WTC11 (cell line): ENCODE results near the gene SPATA31D4.

Experiments used
- CBFB ChIP-seq: sonication (generic); formaldehyde crosslinking; IDR thresholded peaks from 2 replicates; pipeline ENCODE4 v1.8.1; 2022; ENCODE audit warnings: mild to moderate bottlenecking, low read depth, missing genetic modification reagents
- ELF4 ChIP-seq: sonication (generic); formaldehyde crosslinking; IDR thresholded peaks from 2 replicates; pipeline ENCODE4 v1.8.1; 2022; ENCODE audit warnings: low read depth, mild to moderate bottlenecking, moderate library complexity, missing genetic modification reagents
- FOXJ3 ChIP-seq: sonication (generic); formaldehyde crosslinking; IDR thresholded peaks from 2 replicates; pipeline ENCODE4 v1.9.0; 2021; ENCODE audit warnings: missing genetic modification reagents, mild to moderate bottlenecking, borderline replicate concordance
- ZNF121 ChIP-seq: sonication (generic); formaldehyde crosslinking; IDR thresholded peaks from 2 replicates; pipeline ENCODE4 v1.8.0; 2023; ENCODE audit warnings: missing genetic modification reagents
- ZNF232 ChIP-seq: sonication (generic); formaldehyde crosslinking; IDR thresholded peaks from 2 replicates; pipeline ENCODE4 v1.8.0; 2022; ENCODE audit warnings: mild to moderate bottlenecking, missing genetic modification reagents
- ZNF423 ChIP-seq: fragments of 250-450 bp; sonication (Bioruptor Pico); IDR thresholded peaks from 2 replicates; pipeline ENCODE4 v2.1.2; 2022; ENCODE audit warnings: mild to moderate bottlenecking, moderate library complexity
- TF ChIP-seq, protein P1 (sequence below): fragments of 200-600 bp; IDR thresholded peaks from 2 replicates; pipeline ENCODE4 v1.8.0; 2022; ENCODE audit warnings: antibody characterized with exemption
- TF ChIP-seq, protein P2 (sequence below): sonication (generic); formaldehyde crosslinking; IDR thresholded peaks from 2 replicates; pipeline ENCODE4 v1.8.1; 2022; ENCODE audit warnings: low read depth, mild to moderate bottlenecking, moderate library complexity, missing genetic modification reagents, borderline replicate concordance
- TF ChIP-seq, protein P3 (sequence below): sonication (generic); formaldehyde crosslinking; IDR thresholded peaks from 2 replicates; pipeline ENCODE4 v1.8.1; 2023; ENCODE audit warnings: mild to moderate bottlenecking, missing genetic modification reagents, borderline replicate concordance
- TF ChIP-seq, protein P4 (sequence below): sonication (generic); formaldehyde crosslinking; conservative IDR thresholded peaks from 2 replicates; pipeline ENCODE4 v1.8.1; 2022; ENCODE audit warnings: mild to moderate bottlenecking, missing genetic modification reagents

DNA sequence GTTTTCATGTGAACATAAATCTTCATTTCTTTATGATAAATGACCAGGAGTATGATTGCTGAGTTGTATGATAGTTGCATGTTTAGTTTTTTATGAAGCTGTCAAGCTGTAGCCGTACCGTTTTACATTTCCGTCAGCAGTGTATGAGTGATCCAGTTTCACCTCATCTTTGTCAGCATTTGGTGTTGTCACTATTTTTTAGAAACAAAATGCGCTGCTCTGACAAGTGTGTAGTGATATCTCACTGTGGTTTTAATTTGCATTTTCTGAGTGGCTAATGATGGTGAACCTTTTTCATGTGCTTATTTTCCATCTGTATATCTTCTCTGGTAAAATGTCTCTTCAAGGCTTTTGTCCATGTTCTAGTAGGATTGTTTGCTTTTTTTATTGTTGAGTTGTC, 53.7 kb downstream of the SPATA31D4 start:
- TF ChIP-seq ZNF121 (no peak), ZNF423 (CRISPR knock-in tag) (no peak), ZNF232 (CRISPR knock-in tag) (no peak), FOXJ3 (CRISPR knock-in tag) (no peak), ELF4 (CRISPR knock-in tag) (no peak), CBFB (CRISPR knock-in tag) (no peak)
- TF ChIP-seq, protein P1, sequence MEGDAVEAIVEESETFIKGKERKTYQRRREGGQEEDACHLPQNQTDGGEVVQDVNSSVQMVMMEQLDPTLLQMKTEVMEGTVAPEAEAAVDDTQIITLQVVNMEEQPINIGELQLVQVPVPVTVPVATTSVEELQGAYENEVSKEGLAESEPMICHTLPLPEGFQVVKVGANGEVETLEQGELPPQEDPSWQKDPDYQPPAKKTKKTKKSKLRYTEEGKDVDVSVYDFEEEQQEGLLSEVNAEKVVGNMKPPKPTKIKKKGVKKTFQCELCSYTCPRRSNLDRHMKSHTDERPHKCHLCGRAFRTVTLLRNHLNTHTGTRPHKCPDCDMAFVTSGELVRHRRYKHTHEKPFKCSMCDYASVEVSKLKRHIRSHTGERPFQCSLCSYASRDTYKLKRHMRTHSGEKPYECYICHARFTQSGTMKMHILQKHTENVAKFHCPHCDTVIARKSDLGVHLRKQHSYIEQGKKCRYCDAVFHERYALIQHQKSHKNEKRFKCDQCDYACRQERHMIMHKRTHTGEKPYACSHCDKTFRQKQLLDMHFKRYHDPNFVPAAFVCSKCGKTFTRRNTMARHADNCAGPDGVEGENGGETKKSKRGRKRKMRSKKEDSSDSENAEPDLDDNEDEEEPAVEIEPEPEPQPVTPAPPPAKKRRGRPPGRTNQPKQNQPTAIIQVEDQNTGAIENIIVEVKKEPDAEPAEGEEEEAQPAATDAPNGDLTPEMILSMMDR: no peak
- TF ChIP-seq, protein P2, sequence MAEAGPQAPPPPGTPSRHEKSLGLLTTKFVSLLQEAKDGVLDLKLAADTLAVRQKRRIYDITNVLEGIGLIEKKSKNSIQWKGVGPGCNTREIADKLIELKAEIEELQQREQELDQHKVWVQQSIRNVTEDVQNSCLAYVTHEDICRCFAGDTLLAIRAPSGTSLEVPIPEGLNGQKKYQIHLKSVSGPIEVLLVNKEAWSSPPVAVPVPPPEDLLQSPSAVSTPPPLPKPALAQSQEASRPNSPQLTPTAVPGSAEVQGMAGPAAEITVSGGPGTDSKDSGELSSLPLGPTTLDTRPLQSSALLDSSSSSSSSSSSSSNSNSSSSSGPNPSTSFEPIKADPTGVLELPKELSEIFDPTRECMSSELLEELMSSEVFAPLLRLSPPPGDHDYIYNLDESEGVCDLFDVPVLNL (CRISPR knock-in tag): no peak
- TF ChIP-seq, protein P3, sequence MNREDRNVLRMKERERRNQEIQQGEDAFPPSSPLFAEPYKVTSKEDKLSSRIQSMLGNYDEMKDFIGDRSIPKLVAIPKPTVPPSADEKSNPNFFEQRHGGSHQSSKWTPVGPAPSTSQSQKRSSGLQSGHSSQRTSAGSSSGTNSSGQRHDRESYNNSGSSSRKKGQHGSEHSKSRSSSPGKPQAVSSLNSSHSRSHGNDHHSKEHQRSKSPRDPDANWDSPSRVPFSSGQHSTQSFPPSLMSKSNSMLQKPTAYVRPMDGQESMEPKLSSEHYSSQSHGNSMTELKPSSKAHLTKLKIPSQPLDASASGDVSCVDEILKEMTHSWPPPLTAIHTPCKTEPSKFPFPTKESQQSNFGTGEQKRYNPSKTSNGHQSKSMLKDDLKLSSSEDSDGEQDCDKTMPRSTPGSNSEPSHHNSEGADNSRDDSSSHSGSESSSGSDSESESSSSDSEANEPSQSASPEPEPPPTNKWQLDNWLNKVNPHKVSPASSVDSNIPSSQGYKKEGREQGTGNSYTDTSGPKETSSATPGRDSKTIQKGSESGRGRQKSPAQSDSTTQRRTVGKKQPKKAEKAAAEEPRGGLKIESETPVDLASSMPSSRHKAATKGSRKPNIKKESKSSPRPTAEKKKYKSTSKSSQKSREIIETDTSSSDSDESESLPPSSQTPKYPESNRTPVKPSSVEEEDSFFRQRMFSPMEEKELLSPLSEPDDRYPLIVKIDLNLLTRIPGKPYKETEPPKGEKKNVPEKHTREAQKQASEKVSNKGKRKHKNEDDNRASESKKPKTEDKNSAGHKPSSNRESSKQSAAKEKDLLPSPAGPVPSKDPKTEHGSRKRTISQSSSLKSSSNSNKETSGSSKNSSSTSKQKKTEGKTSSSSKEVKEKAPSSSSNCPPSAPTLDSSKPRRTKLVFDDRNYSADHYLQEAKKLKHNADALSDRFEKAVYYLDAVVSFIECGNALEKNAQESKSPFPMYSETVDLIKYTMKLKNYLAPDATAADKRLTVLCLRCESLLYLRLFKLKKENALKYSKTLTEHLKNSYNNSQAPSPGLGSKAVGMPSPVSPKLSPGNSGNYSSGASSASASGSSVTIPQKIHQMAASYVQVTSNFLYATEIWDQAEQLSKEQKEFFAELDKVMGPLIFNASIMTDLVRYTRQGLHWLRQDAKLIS (CRISPR knock-in tag): no peak
- TF ChIP-seq, protein P4, sequence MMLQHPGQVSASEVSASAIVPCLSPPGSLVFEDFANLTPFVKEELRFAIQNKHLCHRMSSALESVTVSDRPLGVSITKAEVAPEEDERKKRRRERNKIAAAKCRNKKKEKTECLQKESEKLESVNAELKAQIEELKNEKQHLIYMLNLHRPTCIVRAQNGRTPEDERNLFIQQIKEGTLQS: no peak
